HG03378 (cell line): Measurements from ENCODE around the gene ABLIM1.

Source experiments
- ATAC-seq: cut with Tn5 transposase; IDR thresholded peaks from one replicate; pipeline ENCODE4 v1.9.1; 2021; ENCODE audit warnings: mild to moderate bottlenecking, moderate library complexity; ENCODE audit not compliant: unreplicated experiment

ABLIM1 gene

DNA sequence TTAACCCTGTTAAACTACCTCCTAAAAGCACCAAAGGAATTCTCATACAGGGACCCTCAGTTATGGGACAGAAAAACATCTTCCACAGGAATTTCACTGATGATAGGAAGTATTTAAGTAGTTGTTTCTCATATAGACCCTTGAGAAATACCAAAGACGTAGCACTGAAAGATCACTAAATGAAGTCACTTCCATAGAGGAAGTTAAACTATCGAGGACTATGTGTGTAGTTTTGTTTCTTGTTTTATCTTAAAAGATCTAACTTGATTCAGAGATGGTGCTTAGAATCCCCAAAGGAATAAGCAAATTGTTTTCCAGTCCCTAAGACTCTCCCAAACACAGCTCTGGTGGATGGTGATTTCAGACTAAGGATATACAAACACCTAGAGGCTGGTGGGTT lies 159.0 kb downstream of the ABLIM1 start:
- ATAC-seq = peak; percentile 18

DNA sequence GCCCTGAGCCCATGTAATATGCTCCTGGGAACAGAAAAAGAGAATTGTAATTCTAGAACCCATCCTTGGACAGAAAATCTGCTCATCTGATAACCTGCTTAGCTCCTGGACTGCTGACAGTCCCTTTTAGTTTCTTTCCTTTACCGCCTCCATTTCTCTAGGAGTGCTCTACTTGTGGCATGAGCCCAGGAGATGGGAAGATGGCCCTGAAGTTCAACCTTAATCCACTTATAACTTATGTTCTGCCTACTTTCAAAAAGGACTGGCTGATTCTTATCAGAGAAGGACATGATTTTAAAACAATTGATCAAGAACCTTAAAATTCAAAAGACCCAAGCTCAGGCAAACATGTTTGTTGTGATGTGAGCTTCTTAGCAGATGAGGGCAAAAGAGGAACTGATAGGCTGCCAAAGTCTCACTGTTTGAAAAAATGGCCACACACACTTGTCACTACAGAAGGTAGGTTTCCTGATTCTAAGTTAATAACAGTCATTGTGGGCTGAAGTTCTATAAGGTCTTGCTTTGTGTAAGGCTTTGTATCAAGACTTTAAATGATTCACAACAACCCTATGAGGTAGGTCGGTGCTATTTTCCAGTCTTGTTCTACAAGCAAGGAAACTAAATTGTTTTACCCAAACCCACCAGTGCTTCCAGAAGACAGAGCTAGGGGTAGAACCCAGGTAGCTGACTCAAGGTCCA lies 159.5 kb downstream of the ABLIM1 start:
- peak; percentile 63 for ATAC-seq

DNA sequence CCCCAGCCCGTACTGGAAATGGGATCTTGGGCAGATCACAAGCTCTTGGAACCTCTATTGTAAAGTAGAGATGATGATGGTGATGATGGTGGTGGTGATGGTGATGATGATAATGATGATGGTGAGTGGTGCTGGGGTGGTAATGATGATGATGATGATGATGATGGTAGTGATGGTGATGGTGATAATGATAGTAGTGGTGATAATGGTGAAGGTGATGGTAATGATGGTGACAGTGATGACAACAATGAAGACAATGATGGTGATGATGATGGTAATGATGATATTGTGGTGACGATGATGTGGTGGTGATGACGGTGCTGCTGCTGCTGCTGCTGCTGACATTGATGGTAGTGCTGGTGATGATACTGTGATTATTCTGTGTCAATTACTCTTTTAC lies 162.8 kb downstream of the ABLIM1 start:
- no peak for ATAC-seq

GRCh38 chr10:114492351-114493037 lies 165.6 kb downstream of the ABLIM1 start:
- ATAC-seq = no peak

GRCh38 chr10:114491933-114492332 lies 166.1 kb downstream of the ABLIM1 start:
- no peak for ATAC-seq

DNA sequence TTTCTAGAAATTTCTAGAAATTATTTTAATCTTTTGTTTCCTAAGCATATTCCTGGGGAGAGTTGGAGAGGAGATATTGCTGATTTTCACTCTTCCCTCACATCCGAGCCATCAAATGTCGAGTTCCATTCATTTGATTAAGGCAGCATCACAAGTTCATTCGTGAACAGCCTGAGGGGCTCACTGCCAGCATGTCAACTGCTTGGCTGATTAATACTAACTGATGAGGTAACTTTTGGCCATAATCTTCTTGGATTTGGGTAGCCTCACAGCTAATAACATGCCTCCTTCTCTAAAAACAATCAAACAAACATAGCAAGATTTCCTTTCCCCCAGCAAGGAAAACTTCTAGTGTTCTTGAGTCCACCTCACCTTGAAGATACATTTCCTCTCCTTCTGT lies 166.7 kb downstream of the ABLIM1 start:
- ATAC-seq = no peak

DNA sequence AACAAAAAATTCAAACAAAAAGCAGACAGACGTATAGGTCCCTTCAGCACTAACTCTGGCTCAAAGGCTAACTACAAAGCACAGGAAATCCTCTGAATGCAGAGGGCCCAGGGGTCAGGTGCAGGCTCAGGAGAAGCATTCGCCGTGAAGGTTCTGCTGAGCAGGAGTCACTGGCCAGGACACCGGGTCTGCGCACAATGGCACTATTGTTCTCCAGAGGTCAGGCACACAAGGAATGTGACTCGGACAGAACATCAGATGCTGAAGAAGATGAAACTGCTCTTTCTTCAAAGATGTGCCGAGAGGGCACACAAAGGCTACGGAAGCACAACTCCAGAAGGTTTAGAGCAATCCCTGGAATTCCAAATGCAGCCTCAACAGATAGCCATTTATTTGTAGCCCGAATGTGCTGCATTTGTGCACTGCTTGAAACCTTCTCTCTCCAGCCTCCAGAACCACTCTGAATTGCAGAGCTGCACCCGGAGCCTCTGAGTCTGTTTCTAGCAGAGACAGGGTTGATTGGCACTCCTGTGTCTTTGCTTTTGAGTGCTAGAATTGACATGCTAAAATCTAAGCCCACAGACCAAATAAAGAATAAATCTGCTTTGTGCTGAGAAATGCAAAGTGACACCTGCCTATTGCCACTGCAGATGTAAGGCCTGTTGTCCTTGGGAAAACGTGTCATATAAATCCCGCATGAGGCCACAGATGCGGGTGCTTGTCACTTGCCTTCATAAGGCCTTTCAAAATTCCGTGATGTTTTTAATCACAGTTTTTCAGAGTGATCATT lies 168.4 kb downstream of the ABLIM1 start:
- no peak for ATAC-seq

GRCh38 chr10:114487815-114488536 lies 170.1 kb downstream of the ABLIM1 start:
- ATAC-seq = no peak

DNA sequence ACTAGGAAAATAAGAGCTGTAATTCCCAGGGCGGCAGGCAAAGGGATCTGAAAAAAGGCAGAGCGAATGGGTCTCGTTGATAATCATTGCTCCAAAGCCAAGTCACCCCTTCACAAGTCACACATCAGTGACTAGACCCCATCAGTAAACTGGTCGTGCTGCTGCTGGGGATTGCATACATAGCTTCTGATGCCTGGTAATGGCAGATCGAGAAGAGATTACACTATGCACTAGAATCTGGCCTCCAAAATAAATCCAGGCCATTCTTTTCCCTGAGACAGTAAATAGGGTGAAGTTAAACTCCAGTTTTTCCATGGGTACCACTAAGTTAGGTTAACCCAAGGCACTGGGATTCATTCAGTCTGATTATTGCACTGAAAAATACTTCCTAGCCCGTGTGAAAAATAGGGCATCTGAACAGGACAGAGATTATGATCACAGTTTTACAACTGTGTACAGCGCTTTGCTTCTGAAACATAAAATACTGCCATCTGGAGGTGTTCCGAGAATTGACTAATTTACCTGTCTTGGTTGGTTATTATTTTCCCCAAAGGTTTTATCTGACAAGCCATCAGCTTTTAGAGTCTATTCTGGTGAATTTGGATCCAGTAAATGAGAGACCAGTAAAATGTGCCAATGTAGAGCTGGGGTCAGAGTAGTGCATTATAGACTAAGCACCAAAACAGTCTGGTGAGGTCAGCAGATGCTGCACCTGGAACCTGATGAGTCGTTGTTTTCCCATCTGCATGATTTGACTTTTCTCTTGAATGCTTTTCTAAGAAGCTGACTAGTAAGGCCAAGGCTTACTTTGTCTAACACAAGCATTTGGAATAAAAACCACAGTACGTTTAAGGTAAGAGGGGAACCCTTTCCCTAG lies 170.9 kb downstream of the ABLIM1 start:
- ATAC-seq = no peak

- ATAC-seq = no peak
Observed at GRCh38 chr10:114485696-114486400, 172.2 kb downstream of the ABLIM1 start.

DNA sequence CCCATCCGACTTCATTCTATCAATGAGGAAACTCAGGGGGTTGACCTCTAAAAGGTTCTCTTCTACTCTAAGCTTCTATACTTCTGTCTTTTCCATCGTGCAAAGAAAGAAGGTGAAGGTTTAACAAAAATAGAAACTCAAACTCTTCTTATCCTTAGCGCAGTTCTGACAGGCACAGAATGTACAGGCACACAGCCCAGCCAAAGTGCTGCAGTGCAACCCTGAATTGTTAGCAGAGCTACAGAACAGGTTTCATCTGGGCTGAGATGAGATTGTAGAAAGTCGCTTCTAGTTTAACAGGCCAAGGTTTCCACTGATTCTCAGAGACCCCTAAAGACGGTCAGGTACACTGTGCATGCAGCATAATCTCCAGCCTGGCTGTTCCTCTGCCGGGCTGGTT lies 174.5 kb downstream of the ABLIM1 start:
- no peak for ATAC-seq

DNA sequence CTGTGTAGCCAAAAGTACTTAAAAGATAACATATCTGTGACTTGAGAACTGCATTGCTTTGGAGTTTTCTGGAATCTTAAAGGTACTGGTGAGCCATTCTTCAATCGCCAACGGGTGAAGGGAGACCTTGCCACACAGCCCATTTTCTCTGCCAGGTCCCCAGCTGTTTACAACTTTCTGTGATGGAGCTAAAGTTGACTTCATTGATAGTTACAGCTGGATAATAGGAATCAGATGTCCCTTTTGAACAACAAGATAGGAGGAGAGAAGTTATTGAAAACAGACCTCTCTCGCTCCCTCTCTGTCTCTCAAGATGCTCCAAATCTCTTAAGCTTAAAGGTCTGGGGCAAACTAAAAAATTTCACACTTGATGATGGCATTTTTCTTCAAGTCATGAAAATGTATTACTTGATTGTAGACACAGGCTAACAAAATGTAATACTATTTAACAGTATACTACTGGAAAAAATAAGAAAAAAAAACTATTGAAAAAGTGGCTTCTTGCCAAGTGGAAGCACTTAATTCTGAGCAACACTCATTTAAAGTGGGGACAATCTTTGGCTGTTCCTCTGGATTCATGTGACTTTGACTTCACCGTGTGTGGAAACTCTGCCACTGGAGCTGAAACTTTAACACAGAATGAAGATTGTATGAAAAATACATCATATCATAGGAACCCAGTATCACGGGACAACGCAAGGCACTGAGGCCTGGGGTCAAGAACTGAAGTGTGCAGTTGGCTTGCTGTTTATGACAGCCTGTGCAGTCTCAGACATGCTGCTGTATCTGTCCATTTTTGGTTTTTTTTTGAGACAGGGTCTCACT lies 175.4 kb downstream of the ABLIM1 start:
- no peak for ATAC-seq

DNA sequence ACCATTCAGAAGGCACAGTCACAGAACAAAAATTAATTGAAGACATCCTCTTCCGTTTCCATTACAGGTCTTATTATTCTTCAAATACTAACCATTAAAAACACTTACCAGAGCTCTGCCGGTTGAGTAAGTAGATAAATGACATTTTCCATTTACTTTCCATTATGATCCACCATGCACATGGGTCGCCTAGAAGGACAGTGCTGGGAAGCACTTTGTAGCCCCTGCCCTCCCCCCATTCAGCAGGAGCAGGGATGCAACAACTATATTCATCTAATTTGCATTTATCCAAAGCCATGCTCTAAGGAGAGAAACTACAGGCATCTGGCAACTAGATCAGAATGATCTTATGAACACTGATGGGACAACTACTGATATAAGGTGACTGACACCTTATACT lies 177.0 kb downstream of the ABLIM1 start:
- no peak for ATAC-seq

DNA sequence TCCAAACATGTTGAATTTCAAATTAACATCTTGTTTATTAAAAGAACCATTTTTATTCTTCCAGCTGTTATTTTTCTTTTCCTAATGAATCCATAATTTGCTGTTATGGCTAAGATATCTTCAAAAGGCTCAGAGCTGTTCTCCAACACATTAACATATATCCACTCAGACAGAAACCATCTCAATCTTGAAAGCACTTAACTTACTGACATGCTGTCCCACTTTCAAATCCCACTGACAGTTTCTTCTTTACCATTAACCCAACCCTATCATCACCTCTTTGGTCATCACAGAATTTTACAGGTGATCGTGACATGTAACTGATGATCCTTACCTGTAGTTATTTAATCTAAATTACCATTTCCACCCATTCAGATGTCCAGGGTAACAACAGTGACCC lies 178.2 kb downstream of the ABLIM1 start:
- ATAC-seq = no peak

GRCh38 chr10:114479307-114479706 lies 178.8 kb downstream of the ABLIM1 start:
- no peak for ATAC-seq

DNA sequence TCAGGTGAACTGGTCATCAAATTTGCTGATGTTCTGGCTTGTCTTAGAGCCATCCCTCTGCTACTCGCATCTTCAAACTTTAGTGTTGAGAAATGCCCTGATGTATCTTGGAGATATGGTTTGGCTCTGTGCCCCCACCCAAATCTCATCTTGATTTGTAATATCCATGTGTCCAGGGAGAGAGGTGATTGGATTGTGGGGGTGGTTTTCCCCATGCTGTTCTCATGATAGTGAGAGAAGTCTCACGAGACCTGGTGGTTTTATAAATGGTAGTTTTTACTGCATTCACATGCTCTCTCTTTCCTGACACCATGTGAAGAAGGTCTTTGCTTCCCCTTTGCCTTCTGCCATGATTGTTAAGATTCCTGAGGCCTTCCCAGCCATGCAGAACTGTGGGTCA lies 179.8 kb downstream of the ABLIM1 start:
- ATAC-seq = no peak

- no peak for ATAC-seq
Observed at GRCh38 chr10:114477285-114477684, 180.8 kb downstream of the ABLIM1 start.

DNA sequence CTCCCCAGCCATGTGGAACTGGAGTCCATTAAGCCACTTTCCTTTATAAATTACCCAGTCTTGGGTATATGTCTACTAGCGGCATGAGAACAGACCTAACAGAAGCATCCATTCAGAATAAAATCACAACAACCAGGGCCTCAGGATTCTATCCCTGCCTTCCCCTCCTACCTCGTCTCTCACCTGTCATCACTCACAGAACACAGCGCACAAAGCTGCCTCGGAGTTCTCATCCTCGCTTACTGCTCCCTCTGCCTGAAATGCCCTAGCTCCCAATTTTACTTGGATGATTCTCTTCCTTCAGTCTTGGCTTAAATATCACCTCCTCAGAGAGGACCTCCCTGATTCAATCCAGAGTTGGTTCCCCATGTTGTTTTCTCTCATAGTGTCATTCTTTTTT lies 183.1 kb downstream of the ABLIM1 start:
- no peak for ATAC-seq

GRCh38 chr10:114473776-114474175 lies 184.3 kb downstream of the ABLIM1 start:
- no peak for ATAC-seq
